GM21360 (cell line): ENCODE results near the gene TMIGD3.

Experiments used
- ATAC-seq: cut with Tn5 transposase; IDR thresholded peaks from one replicate; pipeline ENCODE4 v1.9.1; 2021; ENCODE audit warnings: mild to moderate bottlenecking, moderate library complexity; ENCODE audit not compliant: unreplicated experiment

TMIGD3 gene

GRCh38 chr1:111509997-111510375 lies 6.6 kb upstream of the TMIGD3 start:
- ATAC-seq = no peak

DNA sequence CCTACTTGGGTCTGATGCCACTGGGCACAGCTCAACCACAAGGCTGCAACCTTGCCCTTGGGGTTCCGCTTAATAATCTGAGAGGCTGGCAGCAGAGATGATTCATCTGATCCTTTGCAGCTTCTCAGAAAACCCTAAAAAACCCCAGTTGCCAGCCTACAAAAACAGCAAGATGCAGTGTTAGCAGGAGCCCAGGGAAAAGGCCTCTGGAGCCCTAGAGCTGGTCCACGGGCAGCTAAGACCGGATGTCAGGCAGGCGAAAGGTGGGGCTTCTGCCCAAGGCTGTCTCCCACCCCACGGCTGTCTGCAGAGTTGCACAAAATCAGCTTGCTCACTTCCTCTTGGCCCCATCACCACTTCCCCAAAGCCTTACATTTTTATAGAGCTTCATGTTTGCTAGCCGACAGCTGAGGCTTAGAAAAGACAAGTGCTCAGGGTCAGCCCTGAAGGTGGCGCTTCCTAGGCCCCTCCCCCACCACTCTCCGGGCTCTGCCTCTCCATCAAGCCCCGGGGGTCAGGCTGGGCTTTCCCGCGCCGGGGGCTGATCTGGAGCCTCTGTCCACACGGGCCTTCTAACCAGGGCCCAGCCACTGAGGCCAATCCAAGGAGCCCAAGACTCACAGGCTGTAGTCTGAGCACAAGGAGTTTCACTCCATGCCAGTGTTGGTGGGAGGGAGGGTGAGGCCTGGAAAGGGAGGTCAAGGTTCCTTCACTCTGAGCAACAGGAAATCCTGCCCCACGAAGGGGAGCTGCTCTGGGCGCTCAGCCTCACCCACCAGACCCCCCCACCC lies 4.2 kb upstream of the TMIGD3 start:
- peak; percentile 38 for ATAC-seq

GRCh38 chr1:111506561-111506960 lies 3.1 kb upstream of the TMIGD3 start:
- no peak for ATAC-seq

- peak; percentile 47 for ATAC-seq
These were observed 2.2 kb upstream of the TMIGD3 start for GRCh38 chr1:111505641-111506119.

- no peak for ATAC-seq
These were observed 664 bp upstream of the TMIGD3 start for GRCh38 chr1:111504097-111504496.

GRCh38 chr1:111501645-111502044 lies 1.8 kb downstream of the TMIGD3 start:
- no peak for ATAC-seq

DNA sequence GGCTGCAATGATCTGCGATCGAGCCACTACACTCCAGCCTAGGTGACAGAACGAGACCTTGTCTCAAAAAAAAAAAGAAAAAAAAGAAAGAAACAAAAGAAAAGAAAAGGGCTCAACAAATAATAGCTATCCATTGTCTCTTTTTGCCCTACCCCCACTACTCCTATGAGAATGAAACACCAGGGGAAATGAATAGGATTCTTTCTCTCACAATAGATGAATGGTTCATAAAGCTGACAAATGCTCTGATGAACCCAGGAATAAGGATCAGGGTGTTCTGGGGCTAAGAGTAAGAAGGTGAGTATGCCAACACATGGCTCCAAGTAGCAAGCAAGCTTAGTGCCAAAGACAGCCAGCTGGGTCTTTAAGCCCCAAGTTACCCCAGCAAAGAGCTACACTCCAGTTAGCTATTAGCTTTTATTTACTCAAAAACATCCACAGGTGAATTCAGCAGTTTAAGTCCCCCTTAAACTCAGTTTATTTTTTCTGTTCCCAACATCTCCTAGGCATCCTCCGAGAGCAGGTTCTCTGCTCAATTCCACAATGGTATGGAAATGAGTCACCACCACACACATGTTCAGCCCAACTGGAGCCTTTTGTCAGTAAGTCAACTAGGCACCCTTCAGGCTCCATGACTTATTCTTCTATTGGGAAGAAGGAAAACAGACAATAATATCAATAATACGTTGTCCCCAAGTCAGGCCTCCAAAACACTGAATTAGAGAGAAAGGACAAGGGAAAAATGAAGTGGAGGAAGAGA lies 4.2 kb downstream of the TMIGD3 start:
- ATAC-seq = no peak

- no peak for ATAC-seq
These were observed 5.8 kb downstream of the TMIGD3 start for GRCh38 chr1:111497592-111497991.

DNA sequence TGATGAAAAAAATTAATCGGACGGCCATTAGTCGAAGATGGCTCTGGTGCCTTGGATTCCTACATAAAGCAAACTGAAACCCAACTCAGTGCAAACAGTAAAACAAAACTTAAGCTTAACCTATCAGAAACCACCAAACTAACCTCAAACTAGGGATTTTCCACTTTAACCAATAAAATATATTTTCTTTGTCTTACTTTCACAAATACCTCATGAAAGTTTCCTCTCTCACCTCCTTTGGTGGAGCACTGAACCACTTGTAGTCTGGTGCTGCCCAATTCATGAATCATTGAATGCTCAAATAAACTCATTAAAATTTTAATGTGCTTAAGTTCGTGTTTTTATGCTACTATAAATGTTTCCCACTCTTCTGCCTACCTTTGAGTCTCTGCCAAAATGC lies 7.0 kb downstream of the TMIGD3 start:
- ATAC-seq = no peak

GRCh38 chr1:111491070-111491469 lies 12.4 kb downstream of the TMIGD3 start:
- ATAC-seq = no peak

GRCh38 chr1:111490220-111490619 lies 13.2 kb downstream of the TMIGD3 start:
- ATAC-seq = no peak

DNA sequence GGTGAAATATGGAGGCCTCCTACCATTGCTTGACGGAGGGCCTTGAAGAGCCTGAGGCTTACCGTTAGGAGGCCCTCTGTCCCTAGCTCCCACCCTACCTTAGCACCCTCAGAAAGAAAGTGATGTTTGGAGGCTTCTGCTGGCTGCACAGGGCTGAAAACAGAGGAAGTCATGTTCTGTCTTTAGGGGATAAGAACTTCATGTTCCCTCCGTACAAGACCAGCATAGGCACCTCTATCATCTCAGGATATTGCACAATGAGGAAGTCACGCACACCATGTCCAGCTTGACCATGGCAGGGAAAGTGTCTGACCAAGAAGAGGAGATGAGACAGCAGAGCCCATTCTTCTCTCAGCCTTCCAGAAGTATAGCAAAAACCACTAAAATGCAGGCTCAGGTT lies 13.8 kb downstream of the TMIGD3 start:
- no peak for ATAC-seq

DNA sequence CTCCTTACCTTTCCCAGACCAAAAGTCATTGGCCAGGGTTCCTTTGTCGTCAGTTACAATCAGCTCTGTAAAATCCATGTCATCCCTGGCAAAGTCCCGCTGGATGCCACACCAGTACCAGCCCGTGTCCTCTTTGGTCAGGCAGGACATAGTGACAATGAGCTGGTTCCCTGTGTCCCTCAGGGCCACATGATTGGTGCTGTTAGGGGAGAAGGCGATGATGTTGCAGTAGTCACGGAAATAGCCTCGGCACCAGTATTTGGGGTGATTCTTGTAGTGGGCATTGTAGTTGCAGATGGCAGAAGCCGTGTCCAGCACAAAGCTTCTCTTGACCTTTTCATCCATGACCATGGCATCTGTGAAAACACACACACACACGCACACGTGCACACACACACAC lies 14.8 kb downstream of the TMIGD3 start:
- ATAC-seq = no peak

GRCh38 chr1:111487133-111487532 lies 16.3 kb downstream of the TMIGD3 start:
- no peak for ATAC-seq

GRCh38 chr1:111486431-111486830 lies 17.0 kb downstream of the TMIGD3 start:
- no peak for ATAC-seq

DNA sequence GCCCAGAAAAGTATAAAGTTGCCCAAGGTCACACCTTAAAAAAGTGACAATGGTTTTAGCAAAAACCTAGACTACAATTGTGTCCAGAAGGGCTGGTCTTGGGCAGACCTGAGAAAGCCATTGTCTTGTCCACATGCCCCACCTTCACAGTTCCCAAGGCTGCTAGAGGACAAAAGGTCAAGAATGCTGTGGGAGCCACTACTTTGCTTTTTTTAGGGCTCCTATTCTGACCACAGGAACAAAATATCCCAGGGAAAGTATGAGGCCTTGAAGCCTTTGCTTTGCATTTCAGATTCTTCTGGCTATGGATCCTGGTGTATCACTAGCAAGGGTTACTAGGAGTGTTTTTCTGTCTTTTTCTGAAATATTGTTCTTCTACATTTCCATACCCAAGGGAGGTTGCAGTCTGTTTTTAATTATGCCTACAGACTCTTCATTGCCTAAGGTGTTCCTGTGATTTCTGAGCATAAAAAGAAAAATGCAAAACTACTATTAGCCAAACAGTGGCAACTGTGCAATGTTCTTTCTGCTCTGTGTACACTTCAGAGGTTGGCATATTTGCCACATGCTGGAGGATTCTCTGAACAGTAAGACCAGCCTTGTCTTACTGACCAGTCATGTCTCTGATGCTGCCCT lies 18.9 kb downstream of the TMIGD3 start:
- ATAC-seq = no peak

DNA sequence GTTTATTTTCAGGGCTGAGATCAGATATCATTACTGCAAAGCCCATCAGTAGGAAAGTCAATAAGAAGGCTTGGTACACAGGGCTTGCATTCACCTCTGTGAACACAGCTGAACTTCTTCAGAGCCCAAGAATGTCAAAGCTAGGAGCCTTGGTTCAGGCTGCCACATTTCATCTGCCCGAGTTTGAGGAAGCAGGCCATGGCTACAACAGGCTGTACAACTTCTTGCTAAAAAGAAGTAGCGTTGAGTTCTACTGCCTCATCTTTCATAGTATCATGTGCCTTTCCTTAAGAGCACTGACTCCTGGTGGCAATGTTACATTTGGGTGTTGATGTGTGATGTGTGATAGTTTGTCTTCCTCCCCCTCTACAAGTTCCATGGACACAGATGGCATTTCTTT lies 19.6 kb downstream of the TMIGD3 start:
- no peak for ATAC-seq

- no peak for ATAC-seq
These were observed 20.3 kb downstream of the TMIGD3 start for GRCh38 chr1:111483166-111483565.

DNA sequence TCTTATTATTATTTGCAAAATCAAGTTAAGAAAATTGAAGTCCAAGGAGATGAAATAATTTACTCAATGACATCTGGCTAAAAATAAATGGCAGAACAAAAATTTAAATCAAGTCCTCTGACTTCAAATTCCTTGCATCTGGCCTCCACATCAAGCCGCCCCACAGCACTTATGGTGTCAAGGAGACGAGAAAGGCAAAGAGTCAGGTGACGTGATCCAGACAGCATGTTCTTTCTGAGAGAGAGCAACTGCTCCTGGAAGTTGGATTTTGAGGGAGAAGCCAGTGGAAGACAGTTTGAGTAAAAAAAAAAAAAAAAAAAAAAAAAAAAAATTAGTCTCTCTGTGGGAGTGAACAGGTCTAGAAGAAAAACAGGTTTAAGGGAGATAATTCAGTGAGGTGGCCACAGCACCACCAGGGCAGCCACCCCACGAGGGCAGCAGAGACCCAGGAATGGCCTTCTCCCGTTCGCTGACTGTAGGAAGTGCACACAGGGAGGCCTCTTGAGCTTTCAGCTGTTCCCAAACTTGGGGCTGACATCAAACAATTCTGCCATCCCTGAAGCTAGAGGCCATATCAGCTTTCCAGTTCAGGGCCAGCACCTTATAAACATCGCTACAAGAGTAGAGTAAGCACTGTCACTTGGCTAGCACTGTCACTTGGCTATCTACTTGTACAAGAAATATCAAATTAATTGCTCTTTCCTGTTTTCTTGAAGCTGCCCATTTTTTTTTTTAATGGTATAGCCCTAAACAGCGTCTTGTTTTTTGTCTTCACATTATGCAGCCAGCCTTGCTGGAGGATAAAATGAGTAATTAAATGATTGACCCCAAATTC lies 21.8 kb downstream of the TMIGD3 start:
- no peak for ATAC-seq

DNA sequence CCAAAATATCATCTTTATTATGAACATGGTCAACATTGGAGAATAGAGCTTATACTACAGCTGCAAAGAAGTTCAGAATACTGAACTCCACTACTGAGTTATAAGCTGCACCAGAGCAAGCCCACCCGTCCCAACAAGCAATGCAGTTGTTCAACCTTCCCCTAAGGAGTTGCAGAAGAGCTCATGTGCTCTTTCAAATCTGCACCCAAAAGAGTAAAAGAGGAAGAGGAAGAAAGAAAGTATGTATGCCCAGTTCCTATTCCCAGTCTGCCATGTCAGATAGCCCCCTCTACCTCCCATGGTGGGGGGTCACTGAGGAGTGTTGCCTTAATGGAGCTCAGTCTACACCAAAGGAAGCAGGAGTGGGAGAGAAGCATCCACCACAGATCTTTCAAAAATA lies 22.8 kb downstream of the TMIGD3 start:
- no peak for ATAC-seq

DNA sequence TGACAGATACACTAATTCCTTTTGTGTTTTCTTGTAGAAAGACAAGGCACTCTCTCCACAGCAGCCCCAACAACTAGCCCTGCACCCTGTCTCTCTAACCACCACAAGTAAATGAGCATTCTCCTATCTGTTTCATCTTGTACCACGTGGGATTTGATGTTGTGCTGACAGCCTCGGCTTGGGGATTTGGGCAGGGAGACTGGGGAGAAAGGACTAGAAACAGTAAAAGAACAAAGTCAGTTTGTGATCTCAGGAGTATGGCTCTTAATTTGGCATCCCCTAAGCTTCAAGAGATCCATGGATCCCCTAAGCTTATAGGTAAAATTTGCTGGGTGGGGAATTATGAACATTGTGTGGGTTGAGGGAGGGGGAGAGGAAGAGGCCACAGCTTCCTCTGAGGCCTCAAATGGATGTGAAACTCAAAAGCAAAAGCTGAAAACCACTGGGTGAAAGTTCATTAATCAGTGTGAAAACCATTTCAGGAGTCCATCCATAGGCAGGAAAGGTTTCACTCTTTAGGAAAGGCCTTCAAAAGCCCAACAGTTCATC lies 26.6 kb downstream of the TMIGD3 start:
- peak; percentile 56 for ATAC-seq
